GM21528 (cell line): ENCODE measurements around the gene TMEM200A.
A peak's percentile ranks its signal among the peaks of the same experiment; 100 is the strongest.
"Not testable (repeated sequence)": the region's sequence is repeated elsewhere in the genome, so short reads cannot be mapped to it uniquely, and the experiment has no call there.

Experiments
- ATAC-seq: cut with Tn5 transposase; IDR thresholded peaks from one replicate; pipeline ENCODE4 v1.9.1; 2021; ENCODE audit warnings: mild to moderate bottlenecking, moderate library complexity; ENCODE audit not compliant: unreplicated experiment, low FRiP score

The TMEM200A gene

DNA sequence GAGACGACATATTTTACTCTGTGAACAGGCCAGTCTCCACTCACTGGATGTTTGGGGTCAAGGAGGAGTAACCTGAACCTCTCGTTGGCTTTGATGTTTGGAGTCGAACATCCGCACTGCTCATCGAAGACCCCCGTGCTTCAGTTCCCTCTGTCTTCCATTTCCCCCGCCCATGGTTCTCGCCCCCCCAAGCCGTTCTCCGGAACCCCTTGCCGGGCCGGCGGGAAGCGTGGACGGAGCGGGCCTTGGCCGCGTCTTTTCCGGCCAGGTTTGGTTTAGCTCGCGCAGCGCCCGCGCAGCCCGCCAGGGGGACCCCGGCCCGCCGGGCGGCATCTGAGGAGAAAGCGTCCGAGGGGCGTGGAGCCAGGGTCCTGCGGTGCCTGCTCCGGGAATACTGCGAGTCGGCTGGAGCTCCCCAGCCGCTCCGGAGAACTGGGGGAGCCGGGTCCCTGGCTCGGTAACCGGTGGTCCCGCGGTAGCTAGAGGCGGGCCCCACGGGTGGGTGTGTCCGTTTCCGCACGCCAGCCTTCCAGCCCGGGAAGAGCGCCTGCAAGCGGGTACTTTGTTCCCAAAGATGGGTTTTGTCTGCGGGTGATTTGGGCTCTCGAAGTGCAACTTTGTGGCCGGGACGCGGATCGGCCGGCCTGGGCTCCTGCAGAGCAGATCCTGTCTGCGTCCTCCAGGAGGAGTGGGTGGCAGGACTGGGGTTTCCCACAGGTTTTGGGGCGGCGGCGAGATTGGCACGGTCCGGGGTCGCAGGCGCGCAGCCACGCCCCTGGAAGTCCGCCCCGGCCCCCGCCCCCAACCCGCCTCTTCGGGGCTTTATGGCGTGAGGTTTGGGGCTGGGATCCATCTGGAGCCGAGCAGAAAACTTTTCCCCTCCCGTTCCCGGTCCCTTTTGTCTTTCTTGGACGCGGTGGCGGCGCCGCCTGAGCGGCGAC, at the start of gene TMEM200A:
TMEM200A (plus strand) TSS at position 852 of the 941 bp plus-strand sequence. CDS start 74,406 bp downstream, outside the sequence.
- ATAC-seq = peak; percentile 66

- no peak for ATAC-seq
Measured at GRCh38 chr6:130320908-130321307, 44.9 kb upstream of the TMEM200A start.

GRCh38 chr6:130322673-130323268, 43.0 kb upstream of the TMEM200A start:
- peak; percentile 63 for ATAC-seq

DNA sequence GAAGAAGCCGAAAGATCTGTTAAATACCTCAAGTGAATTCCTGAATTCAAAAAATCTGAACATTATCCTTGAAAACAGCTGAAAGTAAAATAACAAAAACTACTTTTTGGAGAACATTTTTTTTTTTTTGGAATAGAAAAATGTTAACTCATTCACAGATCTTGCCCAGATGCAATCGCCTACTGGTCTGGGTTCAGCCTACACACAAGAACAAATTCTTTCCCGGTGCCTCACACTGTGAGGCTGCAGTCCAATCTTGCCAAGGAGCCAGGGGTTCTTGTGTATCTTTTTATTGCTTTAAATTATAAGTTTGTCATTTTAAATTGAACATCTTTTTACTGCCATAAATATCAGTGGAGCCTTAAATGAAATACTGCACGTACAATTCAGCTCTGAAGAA, 41.2 kb upstream of the TMEM200A start:
- ATAC-seq = no peak

GRCh38 chr6:130326496-130326895, 39.3 kb upstream of the TMEM200A start:
- ATAC-seq = no peak

GRCh38 chr6:130337534-130337933, 28.3 kb upstream of the TMEM200A start:
- ATAC-seq = no peak

DNA sequence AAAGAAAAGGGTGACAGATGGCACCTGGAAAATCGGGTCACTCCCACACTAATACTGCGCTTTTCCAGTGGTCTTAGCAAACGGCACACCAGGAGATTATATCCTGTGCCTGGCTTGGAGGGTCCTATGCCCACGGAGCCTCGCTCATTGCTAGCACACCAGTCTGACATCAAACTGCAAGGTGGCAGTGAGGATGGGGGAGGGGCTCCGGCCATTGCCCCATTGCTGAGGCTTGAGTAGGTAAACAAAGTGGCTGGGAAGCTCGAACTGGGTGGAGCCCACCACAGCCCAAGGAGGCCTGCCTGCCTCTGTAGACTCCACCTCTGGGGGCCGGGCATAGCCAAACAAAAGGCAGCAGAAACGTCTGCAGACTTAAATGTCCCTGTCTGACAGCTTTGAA, 19.5 kb upstream of the TMEM200A start:
- ATAC-seq = not testable (repeated sequence)

DNA sequence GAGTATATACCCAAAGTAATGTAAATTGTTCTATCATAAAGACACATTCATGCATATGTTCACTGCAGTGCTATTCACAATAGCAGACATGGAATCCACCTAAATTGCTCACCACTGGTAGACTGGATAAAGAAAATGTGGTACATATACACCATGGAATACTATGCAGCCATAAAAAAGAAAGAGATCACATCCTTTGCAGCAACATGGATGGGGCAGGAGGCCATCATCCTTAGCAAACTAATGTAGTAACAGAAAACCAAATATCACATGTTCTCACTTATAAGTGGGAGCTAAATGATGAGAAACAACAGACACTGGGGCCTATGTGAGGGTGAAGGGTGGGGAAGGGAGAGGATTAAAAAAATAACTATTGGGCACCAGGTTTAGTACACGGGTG, 11.5 kb upstream of the TMEM200A start:
- no peak for ATAC-seq

GRCh38 chr6:130355572-130355971, 10.2 kb upstream of the TMEM200A start:
- ATAC-seq = no peak

DNA sequence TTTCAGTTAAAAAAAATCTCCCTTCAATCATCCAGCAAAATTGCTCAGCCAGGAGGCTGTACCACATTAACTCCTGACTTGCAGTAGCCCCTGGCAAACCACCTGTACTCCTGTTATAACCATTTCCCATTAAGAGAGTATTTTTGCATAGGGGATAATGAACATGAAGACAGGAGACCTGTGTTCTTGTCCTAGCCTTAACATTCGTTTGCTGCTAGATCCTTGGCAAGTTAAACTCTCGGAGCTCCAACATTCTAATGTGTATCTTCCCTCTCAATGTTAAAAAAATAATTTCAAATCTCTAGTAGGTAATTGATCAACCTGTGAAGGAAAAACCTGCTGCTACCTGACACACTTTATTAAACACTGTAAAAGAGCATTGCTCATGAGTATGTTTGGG, 8.4 kb upstream of the TMEM200A start:
- ATAC-seq = no peak

GRCh38 chr6:130359736-130360135, 6.1 kb upstream of the TMEM200A start:
- ATAC-seq = no peak

DNA sequence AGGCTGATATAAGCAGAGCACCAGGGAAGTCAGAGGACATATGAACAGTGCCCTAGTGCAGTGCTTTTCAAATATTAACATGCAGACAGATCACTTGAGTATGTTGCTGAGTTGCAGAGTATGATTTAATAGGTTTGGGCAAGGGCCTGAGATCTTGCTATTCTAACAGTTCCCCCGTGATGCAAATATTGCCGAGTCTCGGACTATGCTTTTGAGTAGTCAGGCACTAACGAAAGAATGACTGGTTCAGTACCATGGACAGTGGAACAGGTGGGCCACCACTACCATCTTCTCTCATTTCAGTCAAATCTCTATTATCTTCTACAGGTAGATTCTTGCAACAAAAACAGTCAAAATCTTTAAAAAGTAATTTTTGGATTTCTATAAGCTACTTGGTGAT, 3.7 kb upstream of the TMEM200A start:
- no peak for ATAC-seq

GRCh38 chr6:130364224-130364780, 1.5 kb upstream of the TMEM200A start:
- no peak for ATAC-seq

- peak; percentile 22 for ATAC-seq
Measured at GRCh38 chr6:130366107-130367005, 539 bp downstream of the TMEM200A start.

GRCh38 chr6:130367767-130368166, 1.9 kb downstream of the TMEM200A start:
- ATAC-seq = no peak

DNA sequence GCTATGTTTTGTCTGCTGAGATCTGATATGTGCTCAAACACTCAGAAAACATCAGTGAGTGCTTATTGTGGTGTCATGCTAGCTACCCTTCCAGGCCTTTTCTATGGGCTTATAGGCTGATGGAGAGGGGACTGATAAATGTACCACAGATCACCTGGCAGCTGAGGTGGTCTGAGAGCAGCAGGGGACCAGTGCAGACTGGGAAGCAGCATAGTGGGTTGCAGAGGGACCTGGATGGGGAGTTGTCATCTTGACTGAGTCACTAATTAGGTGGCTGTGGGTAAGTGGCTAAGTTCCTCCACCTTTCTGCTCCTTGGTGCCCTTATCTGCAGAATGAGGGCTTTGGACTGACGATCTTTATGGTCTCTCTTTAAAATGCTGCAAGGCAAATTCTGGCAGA, 2.8 kb downstream of the TMEM200A start:
- ATAC-seq = no peak

GRCh38 chr6:130369831-130370230, 4.0 kb downstream of the TMEM200A start:
- ATAC-seq = no peak

GRCh38 chr6:130371921-130372420, 6.2 kb downstream of the TMEM200A start:
- no peak for ATAC-seq

DNA sequence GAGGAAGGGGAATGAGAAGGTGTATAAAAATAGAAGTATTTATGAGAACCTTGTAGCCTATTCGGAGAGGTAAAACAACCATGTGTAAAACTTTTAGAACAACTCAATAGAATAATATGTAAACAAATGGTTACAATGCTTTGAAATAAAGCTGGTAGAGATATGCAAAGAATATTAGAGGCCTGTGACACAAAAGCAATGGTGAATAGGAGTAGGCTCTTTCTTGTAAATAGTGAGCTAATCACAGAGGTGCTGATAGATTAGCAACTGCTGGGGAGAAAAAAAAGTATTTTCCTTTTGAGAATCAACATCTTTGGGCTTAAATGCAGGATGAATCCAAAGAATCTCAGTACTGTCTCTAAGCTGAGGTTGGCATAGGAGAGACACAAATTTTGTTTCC, 7.0 kb downstream of the TMEM200A start:
- ATAC-seq = no peak

DNA sequence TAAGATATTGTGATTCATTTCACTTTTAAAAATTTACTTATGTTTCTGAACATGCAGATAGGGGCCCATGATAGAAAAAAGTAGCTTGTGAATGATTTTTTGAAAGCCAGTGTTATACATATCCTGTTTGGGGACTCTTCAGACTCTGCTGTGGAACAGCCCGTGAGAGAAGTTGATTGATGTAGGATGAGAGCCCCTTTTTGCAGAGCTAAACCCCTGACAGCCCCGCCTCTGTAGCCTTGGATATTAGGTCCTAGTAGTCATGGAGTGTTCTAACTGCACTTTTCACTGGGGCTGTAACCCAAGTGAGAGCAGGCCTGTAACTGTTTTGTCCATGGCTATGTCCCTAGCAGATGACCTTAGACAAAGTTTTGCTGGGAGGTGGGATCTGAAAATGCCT, 8.2 kb downstream of the TMEM200A start:
- ATAC-seq = no peak
